GM12878 (cell line): ENCODE results near the gene POLR3K. TPM values are rescaled to one million over a fixed set of nuclear protein-coding genes. Genes with fewer than 3 reads are reported as not detected.

ENCODE experiments used
- BHLHE40 ChIP-seq, 2 experiments: fragments of 450-650 bp in 1 of 2; IDR thresholded peaks; 2 replicates each; pipeline ENCODE4 v1.6.1; 2011 to 2017; ENCODE audit warnings: low read depth in 2 of 2, borderline replicate concordance in 1 of 2, improper control_type of control experiment in 1 of 2, low read length in 1 of 2, mild to moderate bottlenecking in 1 of 2
- EED ChIP-seq: sonication (generic); IDR thresholded peaks from 2 replicates; pipeline ENCODE4 v1.6.1; 2016; ENCODE audit warnings: antibody characterized with exemption, low read depth
- HSF1 ChIP-seq: fragments of 150-350 bp; IDR thresholded peaks from 2 replicates; pipeline ENCODE4 v1.6.1; 2014; ENCODE audit warnings: mild to moderate bottlenecking, low read depth, low read length
- KAT2A ChIP-seq: conservative IDR thresholded peaks from 2 replicates; pipeline ENCODE4 v1.6.1; 2011; ENCODE audit warnings: low read depth, low read length; ENCODE audit not compliant: control insufficient read depth
- MAX ChIP-seq: IDR thresholded peaks from 2 replicates; pipeline ENCODE4 v1.6.1; 2012; ENCODE audit warnings: low read depth, low read length, improper control_type of control experiment
- MEF2B ChIP-seq: fragments of 450-650 bp; IDR thresholded peaks from 2 replicates; pipeline ENCODE4 v1.6.1; 2018; ENCODE audit warnings: mild to moderate bottlenecking, moderate library complexity; ENCODE audit not compliant: partially characterized antibody, poor library complexity, severe bottlenecking
- MTA3 ChIP-seq: IDR thresholded peaks from 2 replicates; pipeline ENCODE4 v1.6.1; 2012; ENCODE audit warnings: low read length, inconsistent platforms, borderline replicate concordance
- MYB ChIP-seq: fragments of 150-350 bp; IDR thresholded peaks from 2 replicates; pipeline ENCODE4 v1.6.1; 2014; ENCODE audit warnings: mild to moderate bottlenecking, low read depth, low read length, borderline replicate concordance
- POLR2AphosphoS2 ChIP-seq: IDR thresholded peaks from 2 replicates; pipeline ENCODE4 v1.6.1; 2011; ENCODE audit warnings: low read depth, mild to moderate bottlenecking, low read length, improper control_type of control experiment, moderate library complexity
- POU2F2 ChIP-seq: IDR thresholded peaks from 3 replicates; pipeline ENCODE4 v1.6.1; 2011; ENCODE audit warnings: low read depth, mild to moderate bottlenecking, low read length, borderline replicate concordance
- RB1 ChIP-seq: fragments of 450-650 bp; formaldehyde crosslinking; IDR thresholded peaks from 2 replicates; pipeline ENCODE4 v1.6.1; 2017; ENCODE audit warnings: mild to moderate bottlenecking, borderline replicate concordance
- RUNX3 ChIP-seq: IDR thresholded peaks from 2 replicates; pipeline ENCODE4 v1.6.1; 2012; ENCODE audit warnings: low read length, inconsistent platforms
- ZNF24 ChIP-seq: fragments of 450-650 bp; IDR thresholded peaks from 2 replicates; pipeline ENCODE4 v1.6.1; 2017; ENCODE audit warnings: antibody characterized with exemption, mild to moderate bottlenecking
- polyA plus RNA-seq, 11 experiments: library from polyadenylated mRNA; depleted of rRNA in 4 of 11; unstranded in 6 of 11; stranded (reverse) in 5 of 11; fragments of >200 nt; fragmentation: Nextera tagmentation in 4 of 11; fragmentation: Illumina TruSeq in 1 of 11; extraction: Ambion mirVana in 4 of 11; extraction: Trizol in 1 of 11; gene quantifications; 1 replicate in 1 of 11; 2 replicates in 10 of 11; pipeline versions ENCODE4 v1.2.1 to v1.2.3, GENCODE V29; 2011 to 2016; ENCODE audit warnings: inconsistent platforms in 2 of 11, missing spikeins in 2 of 11, low read depth in 1 of 11
- total RNA-seq, 4 experiments: library from RNA; depleted of rRNA in 3 of 4; stranded (reverse); fragments of >200 nt in 3 of 4; fragmentation: Illumina TruSeq in 1 of 4; extraction: Trizol in 1 of 4; gene quantifications; 2 replicates each; pipeline versions ENCODE4 v1.2.1 to v1.2.3, GENCODE V29; 2013 to 2021
- TF ChIP-seq, protein P1 (sequence below): fragments of 450-650 bp; IDR thresholded peaks from 2 replicates; pipeline ENCODE4 v1.6.1; 2017; ENCODE audit warnings: mild to moderate bottlenecking, moderate library complexity
- TF ChIP-seq, protein P2 (sequence below): fragments of 450-650 bp; IDR thresholded peaks from 2 replicates; pipeline ENCODE4 v1.6.1; 2018; ENCODE audit warnings: mild to moderate bottlenecking, low read depth, moderate library complexity; ENCODE audit not compliant: partially characterized antibody
- TF ChIP-seq, protein P3 (sequence below): fragments of 450-650 bp; IDR thresholded peaks from 2 replicates; pipeline ENCODE4 v1.6.1; 2017; ENCODE audit warnings: antibody characterized with exemption, mild to moderate bottlenecking, moderate library complexity

Gene POLR3K
- total and polyA plus RNA-seq, 10 of the 15 experiments (the other 5 are each of a cell fraction or from before 2014, with no cell fraction given) = 25.3 to 222 (median 64.0) TPM

DNA sequence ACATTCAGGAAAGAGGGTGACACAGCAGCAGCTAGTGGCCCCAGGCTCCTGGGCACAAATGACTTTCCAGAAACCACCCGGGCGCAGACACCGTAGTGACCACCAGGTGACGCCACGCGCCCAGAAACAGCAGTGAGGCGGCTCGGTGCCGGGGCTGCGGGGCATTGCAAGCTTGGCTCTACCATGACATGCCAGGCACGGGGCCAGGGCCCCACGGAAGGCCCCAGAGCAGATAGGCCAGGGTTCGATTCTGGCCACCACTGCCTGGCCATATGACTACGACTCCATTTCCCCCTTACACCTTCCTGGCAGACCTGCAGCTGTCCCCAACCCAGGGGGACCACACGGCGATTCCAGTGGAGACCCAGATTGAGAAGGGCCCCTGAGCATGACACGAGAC is 12.3 kb upstream of the POLR3K start (continued):
- TF ChIP-seq MYB = no peak
- no peak for TF ChIP-seq MEF2B
- TF ChIP-seq, protein P1, sequence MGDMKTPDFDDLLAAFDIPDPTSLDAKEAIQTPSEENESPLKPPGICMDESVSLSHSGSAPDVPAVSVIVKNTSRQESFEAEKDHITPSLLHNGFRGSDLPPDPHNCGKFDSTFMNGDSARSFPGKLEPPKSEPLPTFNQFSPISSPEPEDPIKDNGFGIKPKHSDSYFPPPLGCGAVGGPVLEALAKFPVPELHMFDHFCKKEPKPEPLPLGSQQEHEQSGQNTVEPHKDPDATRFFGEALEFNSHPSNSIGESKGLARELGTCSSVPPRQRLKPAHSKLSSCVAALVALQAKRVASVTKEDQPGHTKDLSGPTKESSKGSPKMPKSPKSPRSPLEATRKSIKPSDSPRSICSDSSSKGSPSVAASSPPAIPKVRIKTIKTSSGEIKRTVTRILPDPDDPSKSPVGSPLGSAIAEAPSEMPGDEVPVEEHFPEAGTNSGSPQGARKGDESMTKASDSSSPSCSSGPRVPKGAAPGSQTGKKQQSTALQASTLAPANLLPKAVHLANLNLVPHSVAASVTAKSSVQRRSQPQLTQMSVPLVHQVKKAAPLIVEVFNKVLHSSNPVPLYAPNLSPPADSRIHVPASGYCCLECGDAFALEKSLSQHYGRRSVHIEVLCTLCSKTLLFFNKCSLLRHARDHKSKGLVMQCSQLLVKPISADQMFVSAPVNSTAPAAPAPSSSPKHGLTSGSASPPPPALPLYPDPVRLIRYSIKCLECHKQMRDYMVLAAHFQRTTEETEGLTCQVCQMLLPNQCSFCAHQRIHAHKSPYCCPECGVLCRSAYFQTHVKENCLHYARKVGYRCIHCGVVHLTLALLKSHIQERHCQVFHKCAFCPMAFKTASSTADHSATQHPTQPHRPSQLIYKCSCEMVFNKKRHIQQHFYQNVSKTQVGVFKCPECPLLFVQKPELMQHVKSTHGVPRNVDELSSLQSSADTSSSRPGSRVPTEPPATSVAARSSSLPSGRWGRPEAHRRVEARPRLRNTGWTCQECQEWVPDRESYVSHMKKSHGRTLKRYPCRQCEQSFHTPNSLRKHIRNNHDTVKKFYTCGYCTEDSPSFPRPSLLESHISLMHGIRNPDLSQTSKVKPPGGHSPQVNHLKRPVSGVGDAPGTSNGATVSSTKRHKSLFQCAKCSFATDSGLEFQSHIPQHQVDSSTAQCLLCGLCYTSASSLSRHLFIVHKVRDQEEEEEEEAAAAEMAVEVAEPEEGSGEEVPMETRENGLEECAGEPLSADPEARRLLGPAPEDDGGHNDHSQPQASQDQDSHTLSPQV = 0 out of 2 replicates have a peak, but pooled peaks have one; percentile 12
- peak; percentile 32 to 52; a peak in 2 of 4 replicates for TF ChIP-seq BHLHE40 (IDR thresholded peaks at IDR 0.05; ENCODE audit: borderline replicate concordance in 1 of 2, low read depth in 2 of 2, low read length in 1 of 2)
- peak; percentile 61; the same call in 1 of the 3 replicates for TF ChIP-seq POU2F2
- TF ChIP-seq POLR2AphosphoS2 = no peak
- TF ChIP-seq, protein P2, sequence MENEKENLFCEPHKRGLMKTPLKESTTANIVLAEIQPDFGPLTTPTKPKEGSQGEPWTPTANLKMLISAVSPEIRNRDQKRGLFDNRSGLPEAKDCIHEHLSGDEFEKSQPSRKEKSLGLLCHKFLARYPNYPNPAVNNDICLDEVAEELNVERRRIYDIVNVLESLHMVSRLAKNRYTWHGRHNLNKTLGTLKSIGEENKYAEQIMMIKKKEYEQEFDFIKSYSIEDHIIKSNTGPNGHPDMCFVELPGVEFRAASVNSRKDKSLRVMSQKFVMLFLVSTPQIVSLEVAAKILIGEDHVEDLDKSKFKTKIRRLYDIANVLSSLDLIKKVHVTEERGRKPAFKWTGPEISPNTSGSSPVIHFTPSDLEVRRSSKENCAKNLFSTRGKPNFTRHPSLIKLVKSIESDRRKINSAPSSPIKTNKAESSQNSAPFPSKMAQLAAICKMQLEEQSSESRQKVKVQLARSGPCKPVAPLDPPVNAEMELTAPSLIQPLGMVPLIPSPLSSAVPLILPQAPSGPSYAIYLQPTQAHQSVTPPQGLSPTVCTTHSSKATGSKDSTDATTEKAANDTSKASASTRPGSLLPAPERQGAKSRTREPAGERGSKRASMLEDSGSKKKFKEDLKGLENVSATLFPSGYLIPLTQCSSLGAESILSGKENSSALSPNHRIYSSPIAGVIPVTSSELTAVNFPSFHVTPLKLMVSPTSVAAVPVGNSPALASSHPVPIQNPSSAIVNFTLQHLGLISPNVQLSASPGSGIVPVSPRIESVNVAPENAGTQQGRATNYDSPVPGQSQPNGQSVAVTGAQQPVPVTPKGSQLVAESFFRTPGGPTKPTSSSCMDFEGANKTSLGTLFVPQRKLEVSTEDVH = no peak
- TF ChIP-seq HSF1 = no peak
- TF ChIP-seq RB1 = peak; percentile 85; the same call in 1 of the 2 replicates
- no peak for TF ChIP-seq KAT2A
- TF ChIP-seq, protein P3, sequence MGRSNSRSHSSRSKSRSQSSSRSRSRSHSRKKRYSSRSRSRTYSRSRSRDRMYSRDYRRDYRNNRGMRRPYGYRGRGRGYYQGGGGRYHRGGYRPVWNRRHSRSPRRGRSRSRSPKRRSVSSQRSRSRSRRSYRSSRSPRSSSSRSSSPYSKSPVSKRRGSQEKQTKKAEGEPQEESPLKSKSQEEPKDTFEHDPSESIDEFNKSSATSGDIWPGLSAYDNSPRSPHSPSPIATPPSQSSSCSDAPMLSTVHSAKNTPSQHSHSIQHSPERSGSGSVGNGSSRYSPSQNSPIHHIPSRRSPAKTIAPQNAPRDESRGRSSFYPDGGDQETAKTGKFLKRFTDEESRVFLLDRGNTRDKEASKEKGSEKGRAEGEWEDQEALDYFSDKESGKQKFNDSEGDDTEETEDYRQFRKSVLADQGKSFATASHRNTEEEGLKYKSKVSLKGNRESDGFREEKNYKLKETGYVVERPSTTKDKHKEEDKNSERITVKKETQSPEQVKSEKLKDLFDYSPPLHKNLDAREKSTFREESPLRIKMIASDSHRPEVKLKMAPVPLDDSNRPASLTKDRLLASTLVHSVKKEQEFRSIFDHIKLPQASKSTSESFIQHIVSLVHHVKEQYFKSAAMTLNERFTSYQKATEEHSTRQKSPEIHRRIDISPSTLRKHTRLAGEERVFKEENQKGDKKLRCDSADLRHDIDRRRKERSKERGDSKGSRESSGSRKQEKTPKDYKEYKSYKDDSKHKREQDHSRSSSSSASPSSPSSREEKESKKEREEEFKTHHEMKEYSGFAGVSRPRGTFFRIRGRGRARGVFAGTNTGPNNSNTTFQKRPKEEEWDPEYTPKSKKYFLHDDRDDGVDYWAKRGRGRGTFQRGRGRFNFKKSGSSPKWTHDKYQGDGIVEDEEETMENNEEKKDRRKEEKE = no peak
- no peak for TF ChIP-seq MAX
- no peak for TF ChIP-seq MTA3
- TF ChIP-seq EED = no peak
- TF ChIP-seq ZNF24 = no peak
- TF ChIP-seq RUNX3 = no peak
